GM19099 (cell line): Measurements from ENCODE around the gene CCDC57.

Experiments
- POLR2A ChIP-seq: IDR thresholded peaks from 3 replicates; pipeline ENCODE4 v1.6.1; 2011; ENCODE audit warnings: low read depth; ENCODE audit not compliant: insufficient read length; ENCODE audit errors: extremely low read depth

Gene CCDC57, protein sequence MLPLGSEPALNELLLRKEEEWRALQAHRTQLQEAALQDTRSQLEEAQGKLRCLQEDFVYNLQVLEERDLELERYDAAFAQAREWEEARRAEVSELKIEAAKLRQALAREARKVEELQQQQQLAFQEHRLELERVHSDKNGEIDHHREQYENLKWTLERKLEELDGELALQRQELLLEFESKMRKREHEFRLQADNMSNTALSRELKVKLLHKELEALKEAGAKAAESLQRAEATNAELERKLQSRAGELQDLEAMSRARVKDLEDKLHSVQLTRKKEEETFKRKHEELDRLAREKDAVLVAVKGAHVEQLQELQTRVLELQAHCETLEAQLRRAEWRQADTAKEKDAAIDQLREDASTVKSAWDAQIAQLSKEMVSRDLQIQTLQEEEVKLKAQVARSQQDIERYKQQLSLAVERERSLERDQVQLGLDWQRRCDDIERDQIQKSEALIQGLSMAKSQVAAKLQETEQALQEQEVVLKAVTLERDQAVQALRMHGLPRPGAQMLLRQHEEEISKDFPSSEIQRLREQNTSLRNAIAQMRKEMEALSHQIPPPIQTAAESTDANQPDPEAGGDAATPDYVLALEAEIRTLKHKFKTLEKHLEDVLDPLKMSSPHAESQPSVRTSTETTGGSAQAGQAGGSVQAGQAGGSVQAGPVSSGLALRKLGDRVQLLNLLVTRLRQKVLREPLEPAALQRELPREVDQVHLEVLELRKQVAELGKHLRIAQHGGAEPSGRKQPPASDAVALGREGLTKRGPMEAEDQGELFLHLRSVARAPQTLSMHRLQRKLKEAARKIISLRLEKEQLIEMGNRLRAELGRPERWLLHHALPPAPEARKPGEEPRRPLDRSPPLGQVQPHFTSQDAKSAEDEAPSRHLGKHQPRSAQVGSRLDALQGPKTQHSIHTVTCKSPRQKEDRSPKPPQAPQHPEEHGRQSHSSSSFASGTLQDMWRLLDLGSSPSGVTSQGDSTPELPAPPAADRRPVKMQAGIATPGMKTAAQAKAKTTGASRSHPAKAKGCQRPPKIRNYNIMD

DNA sequence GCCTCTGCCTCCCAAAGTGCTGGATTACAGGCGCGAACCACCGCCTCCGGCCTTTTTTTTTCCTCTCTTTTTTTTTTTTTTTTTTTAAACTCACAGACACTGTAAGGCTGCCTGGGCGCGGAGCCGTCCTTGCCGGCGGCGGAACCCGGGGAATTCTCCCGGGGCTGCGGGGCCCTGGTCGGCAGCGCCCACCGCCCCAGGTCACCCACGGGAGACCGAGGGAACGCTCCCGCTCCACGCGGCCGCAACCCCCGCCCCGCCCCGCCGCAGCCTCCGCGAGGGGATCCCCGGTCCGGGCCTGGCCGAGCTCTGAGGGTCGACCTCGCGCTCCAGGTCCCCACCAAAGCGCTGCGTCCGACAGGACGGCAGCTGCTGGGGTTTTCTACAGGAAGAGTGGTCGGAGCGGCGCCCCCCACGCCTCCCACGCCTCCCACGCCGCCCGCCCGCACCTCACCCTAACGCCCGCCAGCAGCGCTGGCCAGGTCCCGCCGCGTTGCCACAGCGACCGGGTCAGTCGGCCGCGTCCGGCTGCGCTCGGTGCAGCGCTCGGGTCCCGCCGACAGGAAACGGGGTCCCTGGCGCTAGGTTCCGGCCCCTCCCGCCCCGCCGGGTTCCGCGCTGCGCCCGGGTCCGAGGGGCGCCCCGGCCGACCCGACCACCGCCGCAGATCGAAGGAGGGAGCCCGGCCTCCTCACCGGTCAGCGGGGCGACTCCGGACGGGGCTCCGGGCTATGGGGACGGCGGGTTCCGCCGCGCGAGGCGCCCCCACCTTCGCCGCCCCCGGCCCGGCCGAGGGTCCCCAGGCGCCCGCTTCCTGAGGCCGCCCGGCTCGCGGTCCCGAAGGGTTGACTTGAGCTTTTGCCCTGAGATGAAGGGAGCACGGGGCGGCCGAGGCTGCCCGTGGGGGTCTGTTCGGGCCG lies at the start of gene CCDC57:
Gene CCDC57 (minus strand): TSS at position 512 of the 920 bp plus-strand sequence. CDS start 10,898 bp downstream, outside the sequence.
- TF ChIP-seq POLR2A = peak; percentile 45

- TF ChIP-seq POLR2A = no peak
Observed at GRCh38 chr17:82262344-82262743, 49.7 kb upstream of the CCDC57 start.

- TF ChIP-seq POLR2A = no peak
Observed at GRCh38 chr17:82258555-82258954, 45.9 kb upstream of the CCDC57 start.

- no peak for TF ChIP-seq POLR2A
Observed at GRCh38 chr17:82257473-82257872, 44.8 kb upstream of the CCDC57 start.

- no peak for TF ChIP-seq POLR2A
Observed at GRCh38 chr17:82256242-82256885, 43.7 kb upstream of the CCDC57 start.

DNA sequence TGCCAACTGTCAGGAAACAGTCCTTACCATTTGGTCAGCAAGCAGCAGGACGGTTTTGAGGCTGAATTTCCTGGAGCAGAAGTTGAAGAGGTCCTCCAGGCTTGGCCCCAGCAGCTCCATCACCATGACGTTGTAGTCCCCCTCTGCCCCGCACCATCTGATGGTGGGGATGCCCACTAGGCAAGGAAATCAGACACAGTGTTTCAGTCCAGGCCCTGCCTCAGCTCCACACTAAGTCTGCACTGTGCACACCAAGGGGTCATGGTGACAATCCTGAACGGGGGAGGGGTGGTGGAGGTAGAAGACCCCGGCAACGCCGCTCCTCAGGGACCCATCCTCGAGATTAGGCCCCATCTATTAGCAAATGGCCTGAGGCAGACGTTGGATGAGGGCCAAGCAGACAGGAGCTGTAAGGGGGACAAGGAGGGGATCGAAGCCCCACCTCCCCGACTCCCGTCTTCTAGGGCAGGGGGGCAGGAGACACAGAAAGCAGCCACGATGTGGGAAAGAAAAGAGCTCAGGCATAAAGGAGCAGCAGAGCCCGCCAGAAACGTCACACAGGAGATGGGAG lies 42.8 kb upstream of the CCDC57 start:
- TF ChIP-seq POLR2A = no peak

GRCh38 chr17:82253179-82253544 lies 40.5 kb upstream of the CCDC57 start:
- no peak for TF ChIP-seq POLR2A

DNA sequence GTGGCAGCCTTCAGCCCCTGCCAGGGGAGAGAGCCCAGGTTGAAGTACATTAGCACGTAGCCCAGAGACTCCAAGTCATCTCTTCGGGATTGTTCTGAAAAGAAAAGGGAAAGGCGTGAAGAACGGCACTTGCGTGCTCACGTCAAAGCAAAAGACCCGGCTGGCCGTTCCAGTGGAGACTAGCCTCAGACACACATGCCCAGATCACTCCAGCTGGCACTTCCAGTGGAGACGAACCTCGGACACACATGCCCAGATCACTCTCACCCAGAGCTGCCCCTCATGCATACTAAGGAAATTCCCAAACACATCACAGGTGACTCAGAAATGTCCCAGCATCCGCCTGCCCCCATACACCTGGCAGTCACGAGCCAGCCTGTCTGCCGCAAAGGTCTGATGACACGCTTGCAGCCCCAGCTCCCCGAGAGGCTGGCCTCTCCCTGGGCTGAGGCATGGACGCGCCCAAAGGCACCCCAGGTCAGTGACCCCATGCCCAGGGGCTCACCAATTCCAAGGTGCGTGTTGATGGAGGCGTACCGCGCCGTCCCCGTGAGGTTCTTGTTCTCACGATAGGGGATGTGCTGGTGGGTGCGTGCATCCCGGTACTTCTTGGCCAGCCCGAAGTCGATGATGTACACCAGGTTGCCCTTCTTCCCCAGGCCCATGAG lies 40.0 kb upstream of the CCDC57 start:
- no peak for TF ChIP-seq POLR2A

- no peak for TF ChIP-seq POLR2A
Observed at GRCh38 chr17:82250868-82251500, 38.3 kb upstream of the CCDC57 start.

DNA sequence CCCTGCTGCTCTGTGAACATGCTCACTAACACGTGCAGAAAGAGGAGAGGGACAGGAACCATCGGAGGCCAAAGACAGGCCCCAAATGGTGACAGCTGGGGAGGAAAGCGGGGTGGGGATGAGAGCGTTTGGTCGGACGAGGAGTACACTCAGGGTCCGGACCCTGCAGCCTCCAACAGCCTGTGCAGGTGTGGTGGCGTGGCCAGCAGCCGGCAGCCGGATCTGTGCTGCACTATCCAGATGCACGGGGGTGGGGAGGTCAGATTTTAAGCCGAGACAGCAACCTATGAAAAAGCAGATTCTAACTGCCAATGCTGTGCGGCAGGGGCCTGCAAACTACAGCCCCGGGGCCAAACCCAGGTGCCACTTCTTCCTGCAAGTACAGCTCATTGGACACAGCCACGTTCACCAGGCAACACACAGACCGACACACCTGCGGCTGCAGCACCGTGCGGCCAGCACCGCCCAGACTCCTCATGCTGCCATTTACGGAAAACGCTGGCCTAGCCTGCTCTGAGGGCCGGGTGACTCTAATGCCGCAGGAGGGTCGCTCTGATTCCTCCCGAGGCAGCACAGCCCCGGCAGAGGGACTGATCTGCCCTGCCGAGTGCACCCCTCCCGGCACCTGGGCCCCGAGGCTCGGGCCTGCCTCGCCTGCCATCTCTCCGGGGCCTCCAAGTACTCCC lies 37.4 kb upstream of the CCDC57 start:
- no peak for TF ChIP-seq POLR2A

- no peak for TF ChIP-seq POLR2A
Observed at GRCh38 chr17:82248815-82249674, 36.4 kb upstream of the CCDC57 start.
